Glomerular visceral epithelial cell (primary cell): ENCODE results near the gene FMN1.

Source experiments
- DNase-seq: peaks from one replicate; pipeline ENCODE4 v3.0.0-alpha.2; 2016; ENCODE audit errors: extremely low spot score

The FMN1 gene

DNA sequence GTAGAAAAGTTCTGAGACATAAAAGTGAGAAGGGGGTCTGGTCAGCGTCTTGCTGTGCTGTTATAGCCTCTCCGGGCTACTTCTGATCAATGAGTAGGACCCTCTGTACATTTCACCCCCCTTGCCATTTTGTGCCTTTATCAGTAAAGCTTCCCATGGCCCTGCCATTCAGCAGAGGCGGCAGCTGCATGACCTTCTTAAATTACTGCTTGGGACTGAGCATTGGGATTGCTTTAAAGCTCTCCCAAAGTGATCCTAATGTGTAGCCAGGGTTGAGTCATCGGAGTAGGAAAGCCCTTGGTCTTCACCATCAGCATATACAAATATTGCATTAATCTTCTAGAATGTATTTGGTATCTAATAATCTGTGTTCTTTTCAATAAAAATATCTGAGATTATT, 70.2 kb downstream of the FMN1 start:
- no peak for DNase-seq

DNA sequence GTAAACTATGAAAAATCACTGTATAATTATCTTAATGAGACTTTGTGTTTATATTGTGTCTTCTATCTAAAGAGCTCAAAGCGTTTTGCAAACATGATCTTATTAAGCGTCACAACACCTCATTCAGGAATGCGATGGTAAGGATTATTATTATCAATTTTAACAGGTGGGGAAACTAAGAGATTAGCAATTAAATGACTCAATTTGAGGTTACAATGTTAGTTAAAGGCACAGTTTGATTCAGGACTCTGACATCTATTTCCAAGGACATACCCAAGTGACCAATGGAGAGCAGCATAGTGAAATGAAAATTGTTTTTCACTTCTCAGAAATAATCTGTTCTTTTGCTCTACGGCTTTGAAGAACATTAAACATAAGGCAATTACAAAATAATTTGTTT, 74.6 kb downstream of the FMN1 start:
- no peak for DNase-seq

DNA sequence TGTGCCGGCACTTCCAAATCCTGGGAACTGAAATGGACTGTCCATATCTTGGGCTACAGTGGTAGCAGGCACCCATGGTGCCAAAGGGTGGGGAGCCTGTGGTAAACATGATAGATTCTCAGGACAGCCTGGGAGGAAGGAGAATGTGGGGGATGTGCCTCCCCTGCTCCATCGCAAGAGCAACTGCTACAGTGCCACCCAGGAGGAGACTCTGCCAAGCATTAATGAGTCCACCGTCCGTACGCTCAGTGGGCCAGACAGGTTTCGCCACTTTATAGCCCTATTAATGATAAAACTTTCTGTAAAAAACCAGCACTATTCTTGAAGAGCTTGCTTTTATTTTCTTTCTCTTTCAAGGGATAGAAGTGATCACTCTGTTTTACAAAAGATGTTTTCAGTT, 75.2 kb downstream of the FMN1 start:
- DNase-seq, result no peak

DNA sequence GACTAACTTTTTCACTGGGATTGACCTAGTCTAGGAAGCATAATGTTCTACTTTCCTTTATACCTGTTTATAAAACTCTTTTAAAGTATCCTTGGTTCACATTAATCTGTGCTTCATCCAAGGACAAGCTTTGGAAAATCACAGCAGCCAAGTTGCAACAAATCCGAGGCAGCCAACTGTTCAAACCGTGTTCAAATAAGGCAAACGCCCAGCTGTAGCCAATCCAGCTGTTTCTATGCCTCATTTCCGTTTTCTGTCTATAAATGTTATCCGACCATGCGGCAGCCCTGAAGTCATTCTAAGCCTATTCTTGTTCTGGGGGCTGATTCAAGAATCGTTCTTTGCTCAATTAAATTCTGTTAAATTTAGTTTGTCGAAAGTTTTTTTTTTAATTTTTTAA, 78.3 kb downstream of the FMN1 start:
- DNase-seq, result no peak

DNA sequence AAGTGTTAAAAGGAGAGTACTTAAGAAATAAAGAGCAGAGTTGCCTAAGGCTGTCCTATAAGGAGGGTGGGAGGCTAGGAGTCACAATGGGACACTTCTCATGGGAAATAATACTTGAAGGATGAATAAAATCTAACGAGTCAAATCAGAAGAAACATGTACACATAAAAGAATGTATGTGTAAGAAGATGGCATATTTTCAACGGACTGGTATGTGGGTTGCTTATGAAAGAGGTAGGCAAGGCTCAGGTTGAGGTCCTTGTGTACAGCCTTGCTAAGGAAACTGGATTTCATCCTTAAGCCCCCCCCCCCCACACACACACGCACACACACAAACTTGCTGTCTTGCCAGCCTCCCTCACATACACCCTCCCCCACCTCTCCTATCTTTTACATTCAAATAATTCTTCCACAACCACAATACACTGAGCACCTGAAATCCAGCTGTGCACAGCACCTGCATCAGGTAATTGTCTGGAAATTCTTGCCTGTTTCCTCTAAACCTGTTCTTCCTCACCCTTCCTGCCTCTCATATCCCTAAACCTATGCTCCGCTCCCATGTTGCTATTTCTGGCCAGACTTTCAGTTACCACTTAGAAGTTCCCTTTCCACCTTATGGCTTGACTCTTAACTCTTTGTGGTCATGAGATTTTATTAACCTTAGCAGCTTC, 79.2 kb downstream of the FMN1 start:
- no peak for DNase-seq

DNA sequence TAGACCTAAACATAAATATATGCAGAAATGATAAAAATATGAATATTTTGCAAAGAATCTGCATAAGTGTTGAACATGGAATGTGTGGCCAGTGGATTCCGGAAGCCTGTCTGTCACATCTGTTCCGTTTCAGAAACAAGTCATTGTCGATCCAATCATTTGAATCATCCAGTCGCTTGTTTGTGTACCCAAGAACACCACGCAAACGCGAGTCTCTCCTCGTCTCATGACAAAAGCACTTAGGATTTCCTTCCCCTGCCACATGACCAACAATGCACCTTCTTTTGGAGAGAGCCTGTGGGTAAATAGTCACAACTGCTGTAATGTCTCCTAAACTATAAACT, 80.2 kb downstream of the FMN1 start:
- no peak for DNase-seq

DNA sequence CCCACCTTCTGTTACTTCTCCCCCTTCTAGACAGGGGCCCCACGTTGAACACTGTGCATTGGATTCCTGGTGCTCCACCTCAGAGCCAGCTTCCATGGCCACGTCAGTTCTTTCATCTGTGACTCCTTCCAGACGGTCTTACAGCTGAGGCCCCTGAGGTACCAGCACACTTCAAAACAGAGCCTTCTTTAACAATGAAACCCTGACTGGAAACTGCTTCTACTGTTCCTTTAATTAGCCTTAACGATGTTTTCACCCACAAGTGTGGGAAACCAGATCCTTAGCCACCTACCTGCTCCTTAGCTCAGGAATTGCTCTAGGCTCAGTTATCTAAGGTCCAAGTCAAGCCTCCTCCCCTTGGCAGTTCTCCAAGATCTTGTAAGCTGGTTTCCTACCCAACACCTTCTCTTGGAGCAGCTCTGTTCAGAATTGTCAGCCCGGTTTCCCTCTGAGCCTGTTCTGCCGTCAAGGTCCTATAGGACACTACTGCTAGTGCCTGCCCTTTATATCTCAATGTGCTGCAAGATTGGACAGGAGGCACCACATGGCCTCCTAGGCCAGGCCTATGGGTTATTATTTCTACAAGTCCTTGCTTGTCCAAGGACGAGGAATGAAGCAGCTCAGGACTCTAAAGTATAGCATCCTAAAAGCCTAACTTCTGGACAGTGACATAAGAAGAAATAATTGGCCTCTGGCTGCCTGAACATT, 80.7 kb downstream of the FMN1 start:
- no peak for DNase-seq

DNA sequence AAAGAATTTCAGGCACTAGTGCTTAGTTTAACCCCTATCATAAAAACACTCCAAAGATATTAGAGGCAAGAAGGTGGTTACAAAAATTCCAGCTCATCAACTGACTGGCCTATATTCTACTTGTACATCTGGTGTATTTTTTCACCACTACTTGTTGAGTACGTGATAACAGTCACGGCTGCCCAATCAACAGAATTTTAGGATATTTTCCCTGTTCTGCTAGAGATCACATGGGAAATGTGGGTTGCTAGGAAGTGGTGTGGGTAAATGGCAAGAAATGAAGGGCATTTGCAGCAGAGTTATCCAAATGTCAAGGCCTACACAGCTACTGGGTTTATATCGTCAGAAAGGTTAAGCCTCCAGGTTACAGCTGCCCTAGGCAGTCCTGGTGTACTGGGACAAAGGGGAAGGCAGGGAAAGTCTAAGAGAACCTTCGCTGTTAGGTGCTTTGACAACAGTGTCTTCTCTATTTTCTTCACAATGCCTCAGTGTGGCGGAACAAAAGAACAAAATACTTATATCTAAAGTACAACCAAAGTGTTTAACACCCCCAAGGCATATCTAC, 81.9 kb downstream of the FMN1 start:
- no peak for DNase-seq

DNA sequence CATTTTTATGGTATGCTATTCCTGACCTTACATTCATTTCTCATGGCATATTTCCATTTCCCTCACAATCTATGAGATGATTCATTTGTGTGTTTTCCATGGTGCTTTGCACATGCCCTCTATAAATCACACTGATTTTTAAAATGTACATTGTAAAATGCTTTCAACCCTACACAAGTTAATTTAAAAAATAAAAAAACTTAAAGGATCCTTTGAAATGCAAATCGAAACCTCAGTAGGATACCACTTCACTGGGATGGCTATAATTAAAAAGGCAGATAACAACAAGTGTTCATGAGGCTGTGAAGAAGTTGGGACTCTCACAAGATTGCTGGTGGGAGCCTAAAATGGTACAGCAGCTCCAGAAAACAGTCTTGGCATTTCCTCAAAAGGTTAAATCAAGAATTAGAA, 83.5 kb downstream of the FMN1 start:
- no peak for DNase-seq

DNA sequence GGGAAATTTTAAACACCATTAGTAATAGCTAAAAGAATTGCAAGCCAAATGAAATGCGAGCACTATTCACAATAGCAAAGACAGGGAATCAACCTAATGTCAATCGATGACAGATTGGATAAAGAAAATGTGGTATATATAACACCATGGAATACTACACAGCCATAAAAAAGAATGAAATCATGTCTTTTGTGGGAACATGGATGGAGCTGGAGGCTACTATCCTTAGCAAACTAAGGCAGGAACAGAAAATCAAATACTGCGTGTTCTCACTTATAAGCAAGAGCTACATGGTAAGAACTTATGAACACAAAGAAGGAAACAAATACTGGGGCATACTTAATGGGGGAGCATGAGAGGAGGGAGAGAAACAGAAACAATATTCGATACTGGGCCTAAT, 85.2 kb downstream of the FMN1 start:
- no peak for DNase-seq

DNA sequence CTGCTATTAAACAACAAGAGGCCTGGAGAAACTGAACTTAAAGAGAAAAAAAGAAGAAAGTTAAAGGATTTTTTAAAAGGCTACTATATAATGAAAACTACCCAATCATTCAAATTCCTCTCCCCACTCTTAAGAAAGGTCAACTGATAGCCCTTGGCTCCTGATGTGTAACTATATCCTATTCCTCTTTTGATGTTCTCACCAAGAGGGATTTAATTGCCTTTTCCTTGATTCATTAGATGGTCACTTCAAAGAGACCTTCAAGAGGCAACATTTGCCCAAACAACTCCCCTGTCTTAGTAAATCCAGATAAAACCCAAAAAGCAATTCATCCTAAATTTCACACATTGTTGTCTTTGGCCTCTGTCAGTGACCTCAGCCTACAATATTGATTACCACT, 86.0 kb downstream of the FMN1 start:
- DNase-seq, result no peak

DNA sequence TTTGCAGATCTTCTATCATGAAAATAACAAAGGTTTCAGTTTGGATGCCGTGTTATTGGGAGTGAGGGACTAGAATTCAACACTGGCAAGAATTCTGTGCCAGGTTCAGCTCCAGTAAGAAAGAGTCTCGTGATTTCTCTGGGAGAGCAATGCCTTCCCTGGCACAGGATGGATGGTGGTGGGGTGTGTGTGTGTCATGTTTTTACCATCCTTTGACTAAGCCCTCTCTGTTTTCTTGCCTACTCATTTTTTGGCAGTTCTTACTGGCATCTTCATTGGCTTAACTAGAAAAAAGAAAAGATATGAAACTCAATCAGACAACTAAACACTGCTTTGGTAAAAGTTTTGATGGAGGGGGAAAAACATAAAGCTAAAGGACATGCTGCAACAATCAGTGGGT, 86.6 kb downstream of the FMN1 start:
- DNase-seq, result no peak

DNA sequence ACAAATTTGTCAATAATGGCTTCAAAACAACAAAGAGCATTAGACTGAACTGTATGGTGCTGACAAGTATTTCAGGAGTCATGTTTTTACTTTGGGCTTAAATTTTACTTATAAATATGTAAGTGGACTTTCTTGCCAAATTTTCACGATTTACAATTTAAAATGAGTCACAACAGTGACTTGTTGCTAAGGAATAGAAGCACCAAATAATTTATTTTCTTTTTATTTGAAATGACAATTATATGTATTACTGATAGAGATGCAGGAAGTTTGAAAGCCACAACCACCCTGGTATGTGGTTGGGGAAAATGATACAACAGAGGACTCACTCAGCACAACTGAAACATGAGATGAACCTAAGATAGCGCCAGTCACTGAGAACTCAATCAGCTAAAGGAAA, 90.3 kb downstream of the FMN1 start:
- peak; percentile 60 for DNase-seq

DNA sequence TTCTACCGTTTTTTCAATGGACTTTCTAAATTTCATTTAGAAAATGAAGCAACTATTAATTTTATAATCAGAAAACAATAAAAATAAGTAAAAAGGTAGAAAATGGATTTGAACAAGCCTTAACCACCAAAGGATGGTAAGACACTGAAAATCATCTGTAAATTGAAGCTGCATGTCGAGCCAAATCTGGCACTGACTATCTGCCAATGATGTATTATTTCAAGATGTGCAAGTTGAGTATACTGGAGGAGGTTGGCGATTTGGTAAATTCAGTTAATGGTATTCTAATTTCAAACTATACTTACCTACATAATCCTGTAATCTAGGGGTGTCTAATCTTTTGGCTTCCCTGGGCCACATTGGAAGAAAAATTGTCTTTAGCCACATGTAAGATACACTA, 93.5 kb downstream of the FMN1 start:
- DNase-seq, result no peak

DNA sequence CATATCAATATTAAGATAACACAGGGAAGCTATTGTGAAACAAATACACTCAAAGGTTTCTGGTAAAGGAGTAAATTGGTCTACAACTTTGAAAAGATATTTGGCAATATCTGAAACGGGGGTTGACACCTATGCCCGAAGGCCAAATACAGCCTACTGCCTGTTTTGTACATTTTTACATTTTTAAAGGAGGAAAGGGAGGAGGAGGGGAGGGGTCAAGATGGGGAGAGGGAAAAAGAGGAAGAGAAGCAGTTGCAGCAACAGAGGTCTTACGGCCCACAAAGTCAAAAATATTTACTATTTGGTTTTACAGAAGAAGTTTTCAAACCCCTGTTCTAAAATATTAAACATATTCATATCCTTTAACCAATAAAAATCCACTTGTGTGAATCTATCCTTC, 94.2 kb downstream of the FMN1 start:
- DNase-seq, result no peak

DNA sequence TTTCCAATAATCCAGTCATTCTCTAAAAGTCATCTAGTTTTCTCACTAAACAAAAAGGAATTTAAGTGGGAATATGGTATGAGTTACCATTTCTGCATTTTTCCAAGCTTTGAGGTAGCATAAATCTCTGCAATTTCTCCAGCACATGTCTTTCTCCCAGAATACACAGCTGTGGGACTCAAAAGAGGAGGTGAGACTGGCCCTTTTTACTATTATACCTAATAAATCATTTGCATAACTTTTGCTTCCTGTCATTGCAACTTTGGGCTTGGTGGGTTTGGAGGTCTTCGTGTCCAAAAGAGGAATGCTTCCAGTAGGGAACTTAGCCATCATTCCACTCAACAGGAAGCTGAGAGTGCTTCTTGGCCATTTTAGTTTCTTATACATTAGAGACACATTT, 94.8 kb downstream of the FMN1 start:
- no peak for DNase-seq

DNA sequence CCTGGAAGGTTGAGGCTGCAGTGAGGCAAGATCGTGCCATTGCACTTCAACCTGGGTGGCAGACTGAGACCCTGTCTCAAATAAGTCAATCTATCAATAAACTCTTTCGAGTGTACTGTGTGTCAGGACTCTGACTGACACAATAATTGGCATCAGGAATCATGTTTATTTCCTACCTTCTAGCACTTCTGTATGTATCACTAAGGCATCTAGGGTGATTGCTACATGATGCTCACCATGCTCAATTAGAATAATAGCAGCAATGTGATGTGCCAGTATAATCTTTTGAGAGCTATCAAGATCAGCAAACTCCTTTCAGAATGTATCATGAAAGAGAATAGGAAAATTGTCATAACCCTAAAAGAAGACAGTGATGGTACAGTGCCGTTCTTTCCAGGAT, 95.3 kb downstream of the FMN1 start:
- DNase-seq, result no peak

DNA sequence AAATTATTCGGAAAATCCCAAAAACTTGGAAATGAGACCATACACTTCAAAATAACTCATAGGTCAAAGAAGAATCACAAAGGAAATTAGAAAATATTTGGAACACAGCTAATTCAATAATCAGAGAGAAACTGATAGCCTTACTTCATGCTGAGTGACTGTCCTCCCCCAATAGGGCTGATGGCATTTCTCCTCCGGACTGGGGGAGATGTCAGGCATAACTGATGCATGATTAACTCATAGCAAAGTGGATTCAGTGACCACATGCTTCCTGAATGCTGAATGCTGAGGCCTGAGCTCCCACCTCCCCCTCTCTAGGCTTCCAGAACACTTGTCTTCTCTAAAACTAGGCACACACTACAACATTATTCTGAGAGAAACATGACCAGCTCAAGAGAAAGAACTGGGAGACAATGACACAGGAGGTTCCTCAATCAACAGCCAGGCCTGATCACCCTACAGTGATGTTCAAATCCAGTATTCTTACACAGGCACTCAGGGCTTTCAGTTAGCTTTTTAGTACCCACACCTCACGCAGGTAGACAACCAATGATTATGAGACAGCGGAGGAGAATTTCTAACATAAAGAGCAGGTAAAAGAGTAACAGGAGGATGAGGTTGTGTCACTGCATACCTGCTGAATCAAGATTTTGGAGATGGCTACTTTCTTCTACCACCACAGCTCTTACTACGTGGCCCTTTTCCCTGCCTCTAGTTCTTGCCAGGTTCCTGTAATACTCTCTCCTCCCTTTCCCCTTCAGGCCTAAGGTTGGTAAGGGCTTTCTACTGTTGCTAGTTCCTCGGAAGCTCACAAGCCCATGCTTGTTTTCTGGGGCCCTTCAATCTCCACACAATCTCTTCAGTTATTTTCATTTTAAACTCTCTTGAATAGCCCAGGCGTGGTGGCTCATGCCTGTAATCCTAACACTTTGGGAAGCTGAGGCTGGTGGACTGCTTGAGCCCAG, 96.1 kb downstream of the FMN1 start:
- DNase-seq, result peak; percentile 77

DNA sequence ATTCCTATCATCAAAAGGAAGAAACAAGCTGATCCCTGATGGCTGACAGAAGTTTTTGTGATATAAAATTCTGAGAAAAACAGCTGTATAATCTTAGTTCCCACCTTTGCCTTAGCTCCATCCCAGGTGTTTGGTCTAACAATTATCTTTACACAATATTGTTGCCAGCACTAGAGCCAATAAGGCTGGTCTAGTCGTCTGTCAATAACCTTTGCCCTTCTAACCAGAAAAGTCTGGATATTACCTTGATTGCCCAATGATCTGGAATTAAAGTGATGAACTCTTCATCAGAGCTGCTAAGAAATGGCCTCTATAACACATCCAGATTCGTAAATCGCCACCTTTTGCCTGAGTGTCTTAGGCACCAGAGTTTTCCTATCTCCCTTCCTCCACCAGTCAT, 98.4 kb downstream of the FMN1 start:
- no peak for DNase-seq

DNA sequence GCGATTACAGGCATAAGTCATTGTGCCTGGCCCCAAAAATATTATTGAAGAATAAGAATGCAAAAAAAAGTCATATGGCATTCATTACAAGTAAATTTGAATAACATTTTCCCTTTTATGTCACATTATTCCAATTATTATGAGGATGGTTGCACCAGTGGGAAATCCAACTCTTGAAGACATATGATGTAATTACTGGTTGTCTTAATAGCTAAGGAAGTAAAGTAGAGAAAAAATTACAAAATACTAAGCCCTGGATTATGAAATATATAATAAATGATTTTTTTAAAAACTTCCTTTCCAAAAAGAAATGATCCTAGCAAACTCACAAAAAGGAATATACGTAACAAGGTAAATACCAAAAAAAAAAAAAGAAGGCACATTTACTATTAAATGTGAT, 98.9 kb downstream of the FMN1 start:
- no peak for DNase-seq

DNA sequence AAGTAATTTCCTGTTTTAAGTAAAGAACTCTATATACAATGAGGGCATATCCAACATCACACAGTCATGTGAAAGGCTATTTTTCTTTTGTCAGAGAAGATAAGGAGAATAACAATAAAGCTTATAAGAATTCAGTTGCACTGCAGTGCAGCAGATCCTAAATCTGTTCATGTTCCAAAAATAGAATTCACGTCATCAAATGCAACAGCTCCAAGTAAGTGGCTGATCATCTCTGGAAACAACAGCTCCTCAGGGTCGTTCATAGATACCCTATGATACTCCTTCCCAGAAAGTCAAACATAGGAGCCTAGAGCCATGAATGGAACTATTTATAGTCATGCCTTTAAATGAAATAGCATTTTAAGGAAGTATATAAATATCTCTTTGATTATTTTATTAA, 100.2 kb downstream of the FMN1 start:
- DNase-seq, result no peak

DNA sequence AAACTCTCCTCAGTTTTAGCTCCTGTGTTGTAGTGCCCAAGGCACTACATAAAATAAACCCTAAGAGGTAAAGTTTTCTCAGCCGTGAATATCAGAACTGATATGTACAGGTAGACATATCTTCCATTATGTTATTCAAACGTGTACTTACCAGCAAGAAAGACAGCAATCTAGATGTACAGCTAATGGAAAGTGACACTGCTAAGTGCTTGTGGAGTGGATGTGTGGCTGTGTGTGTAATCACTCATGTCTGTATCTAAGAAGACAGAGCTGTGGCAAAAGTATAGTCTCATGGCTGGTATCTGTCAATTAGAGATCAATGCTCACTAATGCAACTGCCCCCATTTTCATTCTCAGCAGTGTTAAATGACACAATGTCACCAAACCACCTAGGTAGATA, 101.3 kb downstream of the FMN1 start:
- DNase-seq, result no peak
